Measurements from ENCODE around the gene SELENOI.

GRCh38 chr2:26359886-26360473, 14.0 kb downstream of the SELENOI start:
- TF ChIP-seq CTCF (IDR thresholded peaks at IDR 0.05; ENCODE audit: extremely low read depth in 1 of 2, insufficient read depth in 1 of 2, low read depth in 1 of 2, low read length in 2 of 2) (no peak), POLR2A (IDR thresholded peaks at IDR 0.05; ENCODE audit: low read depth, low read length) (no peak), MYC (IDR thresholded peaks at IDR 0.05; ENCODE audit: low read depth, low read length) (no peak), EZH2 (IDR thresholded peaks at IDR 0.05; ENCODE audit: borderline replicate concordance, low read depth, low read length, severe bottlenecking) (no peak), MAX (IDR thresholded peaks at IDR 0.05; ENCODE audit: insufficient read depth, insufficient read length) (no peak), POLR2AphosphoS5 (IDR thresholded peaks at IDR 0.05; ENCODE audit: insufficient read depth, low read depth, low read length) (no peak)
